ENCODE data around the gene RTP4. TPM values are rescaled to one million over a fixed set of nuclear protein-coding genes. Genes with fewer than 3 reads are reported as not detected.

RTP4 gene
- total and polyA plus RNA-seq, 2 of the 8 experiments (the other 6 are each of a cell fraction or from before 2014, with no cell fraction given), result not detected

DNA sequence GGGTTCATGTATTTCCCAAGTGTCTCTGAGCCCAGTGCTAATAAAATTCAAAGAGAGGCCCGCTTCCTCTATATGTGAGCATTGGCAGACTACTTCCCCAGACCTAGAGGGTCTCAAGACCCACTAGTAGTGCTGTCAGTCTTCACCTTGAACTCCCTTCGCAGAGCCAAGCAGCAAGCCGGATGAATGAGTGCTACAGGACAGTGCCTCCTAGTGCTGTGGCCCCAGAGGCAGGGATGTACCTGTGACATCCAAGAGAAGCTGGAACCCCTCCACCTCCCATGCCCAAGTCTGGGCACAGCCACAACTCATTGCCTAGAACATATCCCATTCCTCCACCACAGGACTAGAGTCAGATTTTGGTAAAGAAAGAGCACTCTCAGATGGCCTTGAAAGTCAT, 39.5 kb upstream of the RTP4 start (continued):
- TF ChIP-seq GABPA (IDR thresholded peaks at IDR 0.05; ENCODE audit: borderline replicate concordance, insufficient read depth, low read length), result no peak
- TF ChIP-seq RFX5 (IDR thresholded peaks at IDR 0.05; ENCODE audit: borderline replicate concordance, low read depth, low read length), result no peak
- TF ChIP-seq CTBP2 (IDR thresholded peaks at IDR 0.05; ENCODE audit: borderline replicate concordance, insufficient read depth, insufficient read length, low read length), result no peak
